Endothelial cell of umbilical vein (primary cell): ENCODE results near the gene NOS2. TPM values are rescaled to one million over a fixed set of nuclear protein-coding genes. Genes with fewer than 3 reads are reported as not detected.
"Not testable (repeated sequence)": the region's sequence is repeated elsewhere in the genome, so short reads cannot be mapped to it uniquely, and the experiment has no call there.

Experiments
- BruUV-seq: library from RNA; stranded (reverse); fragments of 400-500 nt; replicated peaks from 2 replicates; lab custom pipeline; 2021; lab: Mats Ljungman, UMichigan
- CTCF ChIA-PET: fragments of 300-600, 350-600 bp; sonication (Branson Sonifier 250); formaldehyde crosslinking; loops from one replicate; lab custom pipeline; 2021; ENCODE audit warnings: antibody characterized with exemption, inconsistent platforms; lab: Charles Lee
- POLR2A ChIA-PET: fragments of 300-600, 350-600 bp; sonication (Branson Sonifier 250); formaldehyde crosslinking; loops from one replicate; lab custom pipeline; 2021; ENCODE audit warnings: antibody characterized with exemption, inconsistent platforms; lab: Charles Lee
- DNase-seq: peaks from one replicate; pipeline ENCODE4 v3.0.0-alpha.2; 2011; ENCODE audit warnings: low read depth, low spot score
- FAIRE-seq: peaks from 2 replicates; lab custom pipeline; 2011; peaks lifted over from hg19 to GRCh38; lab: Jason Lieb, UNC
- H2AFZ ChIP-seq: 2 replicates; pipeline ENCODE4 v1.6.0; 2012; ENCODE audit warnings: low read depth, low read length, control low read depth, inconsistent platforms
- H3K27ac ChIP-seq: 2 replicates; pipeline ENCODE4 v1.5.1; 2011; ENCODE audit warnings: low read depth, mild to moderate bottlenecking, control low read depth, low read length, moderate library complexity; ENCODE audit not compliant: insufficient read depth
- H3K27me3 ChIP-seq, 2 experiments: 2 replicates each; pipeline versions ENCODE4 v1.6.0 to v1.6.1; 2011; ENCODE audit warnings: low read length in 2 of 2, mixed read lengths in 1 of 2; ENCODE audit not compliant: control insufficient read depth in 2 of 2, insufficient read depth in 2 of 2
- H3K36me3 ChIP-seq, 2 experiments: 2 replicates in 1 of 2; 3 replicates in 1 of 2; pipeline ENCODE4 v1.5.1; 2011; ENCODE audit warnings: low read length in 2 of 2, mild to moderate bottlenecking in 1 of 2, moderate library complexity in 1 of 2; ENCODE audit not compliant: control insufficient read depth in 2 of 2, insufficient read depth in 2 of 2; ENCODE audit errors: extremely low read depth in 1 of 2
- H3K4me1 ChIP-seq: 3 replicates; pipeline ENCODE4 v1.5.1; 2011; ENCODE audit warnings: mild to moderate bottlenecking, low read length; ENCODE audit not compliant: control insufficient read depth, insufficient read depth; ENCODE audit errors: extremely low read depth
- H3K4me2 ChIP-seq: 2 replicates; pipeline ENCODE4 v1.6.1; 2011; ENCODE audit warnings: low read length, control low read depth, mixed read lengths; ENCODE audit not compliant: insufficient read depth
- H3K4me3 ChIP-seq, 3 experiments: fragments of 200-600 bp in 1 of 3; sonication (generic), shearing (Covaris generic) in 1 of 3; replicated peaks in 1 of 3; 2 replicates each; pipeline ENCODE4 v1.5.1; 2011 to 2016; ENCODE audit warnings: control low read depth in 3 of 3, low read length in 3 of 3, mild to moderate bottlenecking in 2 of 3, inconsistent platforms in 1 of 3, low read depth in 1 of 3, moderate library complexity in 1 of 3; ENCODE audit not compliant: insufficient read depth in 1 of 3
- H3K79me2 ChIP-seq: 2 replicates; pipeline ENCODE4 v1.6.0; 2012; ENCODE audit warnings: low read length, inconsistent platforms; ENCODE audit not compliant: control insufficient read depth, insufficient read depth
- H3K9ac ChIP-seq: replicated peaks from 2 replicates; pipeline ENCODE3; 2011; ENCODE audit warnings: low read length, control low read depth; ENCODE audit not compliant: insufficient read depth; ENCODE audit errors: extremely low read depth
- H3K9me1 ChIP-seq: replicated peaks from 3 replicates; pipeline ENCODE4 v1.6.0; 2011; ENCODE audit warnings: mild to moderate bottlenecking, low read length; ENCODE audit not compliant: control insufficient read depth, insufficient read depth; ENCODE audit errors: extremely low read depth
- H3K9me3 ChIP-seq: replicated peaks from 2 replicates; pipeline ENCODE4 v1.5.1; 2012; ENCODE audit warnings: low read length, inconsistent platforms; ENCODE audit not compliant: control insufficient read depth, insufficient read depth
- H4K20me1 ChIP-seq: replicated peaks from 2 replicates; pipeline ENCODE3; 2011; ENCODE audit warnings: mild to moderate bottlenecking, low read length; ENCODE audit not compliant: control insufficient read depth, insufficient read depth; ENCODE audit errors: extremely low read depth
- CTCF ChIP-seq, 2 donors: IDR thresholded peaks; 1 replicate in 1 of 2; 2 replicates in 1 of 2; pipeline ENCODE4 v1.5.1; 2011; ENCODE audit warnings: low read length in 2 of 2, mild to moderate bottlenecking in 2 of 2, moderate library complexity in 2 of 2, control low read depth in 1 of 2, inconsistent platforms in 1 of 2, low read depth in 1 of 2; ENCODE audit not compliant: insufficient read depth in 1 of 2; ENCODE audit errors: extremely low read depth in 1 of 2
- EZH2 ChIP-seq: IDR thresholded peaks from 2 replicates; pipeline ENCODE4 v1.6.1; 2012; ENCODE audit warnings: borderline replicate concordance, low read depth, mild to moderate bottlenecking, moderate library complexity, low read length, inconsistent platforms; ENCODE audit not compliant: severe bottlenecking
- FOS ChIP-seq: IDR thresholded peaks from 2 replicates; pipeline ENCODE4 v1.6.1; 2011; ENCODE audit warnings: mild to moderate bottlenecking, low read length, moderate library complexity, borderline replicate concordance; ENCODE audit not compliant: insufficient read depth
- GATA2 ChIP-seq: IDR thresholded peaks from 2 replicates; pipeline ENCODE4 v1.7.0; 2011; ENCODE audit warnings: low read depth, mild to moderate bottlenecking, moderate library complexity, mixed read lengths, low read length; ENCODE audit not compliant: insufficient read length, insufficient read depth
- JUN ChIP-seq: IDR thresholded peaks from 2 replicates; pipeline ENCODE4 v1.6.1; 2011; ENCODE audit warnings: borderline replicate concordance, low read depth; ENCODE audit not compliant: insufficient read length, insufficient read depth
- MAX ChIP-seq: IDR thresholded peaks from 2 replicates; pipeline ENCODE4 v1.6.1; 2011; ENCODE audit not compliant: insufficient read depth, insufficient read length
- MYC ChIP-seq: IDR thresholded peaks from one replicate; pipeline ENCODE4 v1.6.1; 2011; ENCODE audit warnings: mild to moderate bottlenecking, low read depth, low read length
- POLR2A ChIP-seq: IDR thresholded peaks from 2 replicates; pipeline ENCODE4 v1.6.1; 2012; ENCODE audit warnings: low read depth, mild to moderate bottlenecking, control low read depth, low read length
- POLR2AphosphoS5 ChIP-seq: IDR thresholded peaks from 2 replicates; pipeline ENCODE4 v1.6.1; 2012; ENCODE audit warnings: low read depth, mild to moderate bottlenecking, control low read depth, low read length, moderate library complexity; ENCODE audit not compliant: insufficient read depth
- dilution Hi-C: fragments of 300-500 bp; cut with MboI; formaldehyde crosslinking; loops from one replicate; pipeline ENCODE4 v1.15.0; 2019; ENCODE audit warnings: low sequenced_read_pairs; ENCODE audit not compliant: extremely low pct_ligation_motif_present
- intact Hi-C: fragments of 100-400 bp; cut with micrococcal nuclease; formaldehyde crosslinking; loops from one replicate; pipeline ENCODE4 v1.10.0; 2022
- polyA plus RNA-seq, 4 experiments: library from polyadenylated mRNA; depleted of rRNA in 3 of 4; stranded (reverse) in 3 of 4; unstranded in 1 of 4; fragments of >200 nt; gene quantifications; 2 replicates each; pipeline versions ENCODE4 v1.2.1 to v1.2.3, GENCODE V29; 2011 to 2012; ENCODE audit warnings: missing spikeins in 1 of 4
- total RNA-seq: library from RNA; stranded (reverse); gene quantifications from 2 replicates; pipeline ENCODE4 v1.2.3, GENCODE V29; 2021

NOS2 gene
- total and polyA plus RNA-seq, 2 donors (not counting 3 experiments of a cell fraction or from before 2014, with no cell fraction given): 0.01 TPM; not detected in 1

GRCh38 chr17:27754549-27754948 is 45.8 kb downstream of the NOS2 start:
- Histone ChIP-seq H3K4me1 (no peaks in the 10 kb centered on the region), H3K27me3 (no peaks in the 10 kb centered on the region), H3K9me1 (no peaks in the 10 kb centered on the region), H3K79me2 (no peaks in the 10 kb centered on the region), H3K9me3 (no peaks in the 10 kb centered on the region), H3K4me3 (no peak overlapping the region), H3K27ac (no peak overlapping the region), H3K36me3 (no peaks in the 10 kb centered on the region), H4K20me1 (no peaks in the 10 kb centered on the region), H3K9ac (no peak overlapping the region), H3K4me2 (no peak overlapping the region), H2AFZ (no peak overlapping the region)
- POLR2A ChIA-PET: no interaction called here
- CTCF ChIA-PET: interaction anchor here (1.2 to 8.3 kb wide), 3 partner anchors 101 to 557 kb away, joined by 3 to 262 read pairs (median 3); no protein-coding TSS in a partner anchor
- TF ChIP-seq MYC (no peak), POLR2A (no peak), GATA2 (no peak), CTCF (IDR thresholded peaks at IDR 0.05; ENCODE audit: extremely low read depth in 1 of 2, insufficient read depth in 1 of 2, low read depth in 1 of 2, low read length in 2 of 2) (no peak), FOS (no peak), MAX (no peak), JUN (no peak), POLR2AphosphoS5 (no peak), EZH2 (no peak)
- FAIRE-seq (no peak), DNase-seq (no peak)
- dilution Hi-C loops (no loop called here), intact Hi-C loops (no loop called here)
- no TSS peak for BruUV-seq

- H3K9ac ChIP-seq, BruUV-seq, H3K4me3 ChIP-seq, H3K27me3 ChIP-seq, intact Hi-C loops, H3K79me2 ChIP-seq, POLR2A ChIA-PET, H3K36me3 ChIP-seq, H3K9me3 ChIP-seq, FAIRE-seq, H3K4me2 ChIP-seq, H3K27ac ChIP-seq, dilution Hi-C loops, H2AFZ ChIP-seq, H3K4me1 ChIP-seq, DNase-seq, H4K20me1 ChIP-seq, H3K9me1 ChIP-seq: not testable (repeated sequence)
- CTCF ChIA-PET: interaction anchor here (1.0 to 8.3 kb wide), 5 partner anchors 35 to 556 kb away, joined by 3 to 262 read pairs (median 3); no protein-coding TSS in a partner anchor
These were observed 46.6 kb downstream of the NOS2 start for GRCh38 chr17:27753726-27754125.
